ENCODE results near the gene SCUBE3. TPM values are rescaled to one million over a fixed set of nuclear protein-coding genes. Genes with fewer than 3 reads are reported as not detected.

SCUBE3 gene
- polyA plus RNA-seq, 1 donor from 2014 or later, result 7.3 TPM

- TF ChIP-seq EZH2 (IDR thresholded peaks at IDR 0.05; ENCODE audit: borderline replicate concordance, insufficient read depth, low read length, poor library complexity, severe bottlenecking), result no peak
Measured at GRCh38 chr6:35230950-35231349, 17.2 kb downstream of the SCUBE3 start (continued).

GRCh38 chr6:35231563-35231962 is 17.8 kb downstream of the SCUBE3 start:
- Histone ChIP-seq H4K20me1 (ENCODE audit: insufficient read depth) (no peaks in the 10 kb centered on the region), H3K27ac (ENCODE audit: low read length) (no peak overlapping the region)

GRCh38 chr6:35234901-35235300 is 21.1 kb downstream of the SCUBE3 start:
- H3K4me3 ChIP-seq (ENCODE audit: low read length), result no peak overlapping the region
- no peaks in the 10 kb centered on the region for H3F3A ChIP-seq (ENCODE audit: insufficient read depth, low read length, poor library complexity, severe bottlenecking)
- TF ChIP-seq RAD21 (conservative IDR thresholded peaks at IDR 0.05) (no peak), SMC3 (conservative IDR thresholded peaks at IDR 0.05; ENCODE audit: poor library complexity) (no peak), POLR2AphosphoS5 (IDR thresholded peaks at IDR 0.05) (no peak), EP300 (conservative IDR thresholded peaks at IDR 0.05; ENCODE audit: poor library complexity, severe bottlenecking) (no peak), CTCF (IDR thresholded peaks at IDR 0.05; ENCODE audit: poor library complexity, severe bottlenecking) (no peak), REST (IDR thresholded peaks at IDR 0.05; ENCODE audit: borderline replicate concordance) (no peak), TAF1 (IDR thresholded peaks at IDR 0.05; ENCODE audit: low read depth) (no peak), EZH2 (IDR thresholded peaks at IDR 0.05; ENCODE audit: borderline replicate concordance, insufficient read depth, low read length, poor library complexity, severe bottlenecking) (no peak), MXI1 (conservative IDR thresholded peaks at IDR 0.05; ENCODE audit: poor library complexity, severe bottlenecking) (no peak)
- H3K36me3 ChIP-seq (ENCODE audit: insufficient read depth, low read length), result no peaks in the 10 kb centered on the region
- no peaks in the 10 kb centered on the region for H3K9me2 ChIP-seq (ENCODE audit: insufficient read depth, low read length)
- no peak overlapping the region for H3K27ac ChIP-seq (ENCODE audit: low read length)
- no peak overlapping the region for H2AFZ ChIP-seq (ENCODE audit: low read depth, low read length)
- no peaks in the 10 kb centered on the region for H3K9me3 ChIP-seq (ENCODE audit: low read length)
- H3K27me3 ChIP-seq (ENCODE audit: insufficient read depth, low read depth, low read length), result no peaks in the 10 kb centered on the region
- no peak overlapping the region for H3K9ac ChIP-seq (ENCODE audit: low read length)
- no peaks in the 10 kb centered on the region for H4K20me1 ChIP-seq (ENCODE audit: insufficient read depth)
- no peaks in the 10 kb centered on the region for H3K79me2 ChIP-seq (replicated peaks; ENCODE audit: insufficient read depth, low read length)
- no peak overlapping the region for H3K4me2 ChIP-seq (ENCODE audit: low read length)

More at GRCh38 chr6:35231563-35231962, 17.8 kb downstream of the SCUBE3 start:
- Histone ChIP-seq H3K9ac (ENCODE audit: low read length) (no peak overlapping the region), H3K36me3 (ENCODE audit: insufficient read depth, low read length) (no peaks in the 10 kb centered on the region), H3K9me3 (ENCODE audit: low read length) (no peaks in the 10 kb centered on the region), H3K79me2 (replicated peaks; ENCODE audit: insufficient read depth, low read length) (no peaks in the 10 kb centered on the region), H3K4me3 (ENCODE audit: low read length) (no peak overlapping the region), H3K4me2 (ENCODE audit: low read length) (no peak overlapping the region), H2AFZ (ENCODE audit: low read depth, low read length) (no peak overlapping the region), H3F3A (ENCODE audit: insufficient read depth, low read length, poor library complexity, severe bottlenecking) (no peaks in the 10 kb centered on the region), H3K9me2 (ENCODE audit: insufficient read depth, low read length) (no peaks in the 10 kb centered on the region), H3K27me3 (ENCODE audit: insufficient read depth, low read depth, low read length) (no peaks in the 10 kb centered on the region)
- no peak for TF ChIP-seq EZH2 (IDR thresholded peaks at IDR 0.05; ENCODE audit: borderline replicate concordance, insufficient read depth, low read length, poor library complexity, severe bottlenecking)
